CD14-positive monocyte (primary cell): ENCODE data around the gene IFT20. TPM values are rescaled to one million over a fixed set of nuclear protein-coding genes. Genes with fewer than 3 reads are reported as not detected.
A peak's percentile ranks its signal among the peaks of the same experiment; 100 is the strongest.

Source experiments
- DNase-seq, 3 donors: peaks; one replicate each; pipeline ENCODE4 v3.0.0-alpha.2; 2011 to 2022
- H2AFZ ChIP-seq: 2 replicates; pipeline ENCODE4 v1.6.0; 2012; ENCODE audit warnings: mild to moderate bottlenecking, low read depth, low read length, inconsistent platforms; ENCODE audit not compliant: insufficient read depth, poor library complexity, severe bottlenecking
- H3K27ac ChIP-seq, 2 donors: 1 replicate in 1 of 2; 2 replicates in 1 of 2; pipeline ENCODE4 v1.5.1; 2012 to 2013; ENCODE audit warnings: low read length in 2 of 2, control low read depth in 1 of 2, inconsistent platforms in 1 of 2, low read depth in 1 of 2, mild to moderate bottlenecking in 1 of 2
- H3K27me3 ChIP-seq, 2 donors: one replicate each; pipeline versions ENCODE4 v1.6.0 to v1.6.1; 2011 to 2013; ENCODE audit warnings: low read length in 2 of 2; ENCODE audit not compliant: control insufficient read depth in 2 of 2, insufficient read depth in 2 of 2
- H3K36me3 ChIP-seq, 2 donors: replicated peaks in 1 of 2; 1 replicate in 1 of 2; 2 replicates in 1 of 2; pipeline versions ENCODE4 v1.5.1 to v1.6.1; 2012 to 2013; ENCODE audit warnings: low read length in 2 of 2, control low read depth in 1 of 2, inconsistent platforms in 1 of 2, mild to moderate bottlenecking in 1 of 2; ENCODE audit not compliant: insufficient read depth in 2 of 2, control insufficient read depth in 1 of 2
- H3K4me1 ChIP-seq, 2 donors: 1 replicate in 1 of 2; 2 replicates in 1 of 2; pipeline versions ENCODE4 v1.5.1 to v1.6.1; 2012 to 2013; ENCODE audit warnings: low read length in 2 of 2, control low read depth in 1 of 2, inconsistent platforms in 1 of 2, mild to moderate bottlenecking in 1 of 2, moderate library complexity in 1 of 2; ENCODE audit not compliant: insufficient read depth in 2 of 2, control insufficient read depth in 1 of 2
- H3K4me2 ChIP-seq: replicated peaks from 2 replicates; pipeline ENCODE3; 2012; ENCODE audit warnings: low read length, moderate library complexity, mild to moderate bottlenecking; ENCODE audit not compliant: poor library complexity, severe bottlenecking; ENCODE audit errors: extremely low read depth
- H3K4me3 ChIP-seq, 3 experiments: fragments of 200-600 bp in 1 of 3; sonication (generic) in 1 of 3; replicated peaks in 1 of 3; 1 replicate in 2 of 3; 2 replicates in 1 of 3; pipeline ENCODE4 v1.5.1; 2011 to 2013; ENCODE audit warnings: low read length in 3 of 3, mild to moderate bottlenecking in 3 of 3, control low read depth in 2 of 3, low read depth in 2 of 3, inconsistent platforms in 1 of 3, moderate library complexity in 1 of 3
- H3K79me2 ChIP-seq: 2 replicates; pipeline ENCODE4 v1.6.0; 2012; ENCODE audit warnings: mild to moderate bottlenecking, control low read depth, inconsistent platforms, low read length, moderate library complexity; ENCODE audit not compliant: insufficient read depth
- H3K9ac ChIP-seq: 2 replicates; pipeline ENCODE4 v1.6.0; 2017; ENCODE audit warnings: low read length, mild to moderate bottlenecking; ENCODE audit not compliant: insufficient read depth, poor library complexity, severe bottlenecking
- H3K9me3 ChIP-seq, 2 donors: replicated peaks in 1 of 2; 1 replicate in 1 of 2; 2 replicates in 1 of 2; pipeline versions ENCODE4 v1.5.1 to v1.6.1; 2012 to 2013; ENCODE audit warnings: low read length in 2 of 2, control low read depth in 1 of 2; ENCODE audit not compliant: control insufficient read depth in 1 of 2, insufficient read depth in 1 of 2
- H4K20me1 ChIP-seq: 2 replicates; pipeline ENCODE4 v1.6.0; 2012; ENCODE audit warnings: mild to moderate bottlenecking, low read length, control low read depth, moderate library complexity; ENCODE audit not compliant: insufficient read depth
- H3K27ac Mint-ChIP-seq, 7 donors: one replicate each; pipeline ENCODE4 v1.8.0; 2020; ENCODE audit warnings: mild to moderate bottlenecking in 7 of 7, mixed read lengths in 7 of 7, moderate library complexity in 6 of 7, inconsistent platforms in 2 of 7
- H3K27me3 Mint-ChIP-seq, 3 donors: one replicate each; pipeline ENCODE4 v1.8.0; 2021 to 2022; ENCODE audit warnings: low read depth in 3 of 3, mild to moderate bottlenecking in 3 of 3, mixed read lengths in 3 of 3, moderate library complexity in 3 of 3, inconsistent platforms in 1 of 3
- H3K36me3 Mint-ChIP-seq, 2 donors: one replicate each; pipeline ENCODE4 v1.8.0; 2020; ENCODE audit warnings: mixed read lengths in 2 of 2, inconsistent platforms in 1 of 2, mild to moderate bottlenecking in 1 of 2
- H3K4me1 Mint-ChIP-seq: one replicate; pipeline ENCODE4 v1.8.0; 2020; ENCODE audit warnings: mild to moderate bottlenecking, mixed read lengths
- H3K4me3 Mint-ChIP-seq, 2 donors: one replicate each; pipeline ENCODE4 v1.8.0; 2020; ENCODE audit warnings: mild to moderate bottlenecking in 2 of 2, mixed read lengths in 2 of 2, moderate library complexity in 1 of 2
- H3K9me3 Mint-ChIP-seq, 7 donors: one replicate each; pipeline ENCODE4 v1.8.0; 2020 to 2022; ENCODE audit warnings: mixed read lengths in 7 of 7, mild to moderate bottlenecking in 6 of 7, moderate library complexity in 6 of 7, inconsistent platforms in 2 of 7
- WGBS: methylation state at CpG from one replicate; pipeline ENCODE4 v1.1.5; 2013; ENCODE audit warnings: missing lambda C conversion rate; ENCODE audit not compliant: insufficient coverage; 5-methylcytosine and 5-hydroxymethylcytosine counted together
- intact Hi-C, 2 donors: fragments of 100-400 bp; cut with micrococcal nuclease; formaldehyde crosslinking; loops; one replicate each; pipeline versions ENCODE4 v1.15.0 to v1.15.1; 2023
- polyA plus RNA-seq, 3 donors: library from polyadenylated mRNA; depleted of rRNA in 1 of 3; unstranded in 2 of 3; stranded (reverse) in 1 of 3; fragments of 300-500 nt in 2 of 3; fragments of >200 nt in 1 of 3; fragmentation: Illumina TruSeq in 2 of 3; gene quantifications; 1 replicate in 2 of 3; 2 replicates in 1 of 3; pipeline ENCODE4 v1.2.3, GENCODE V29; 2012 to 2021
- TF ChIP-seq, protein P1 (sequence below): fragments of 200-600 bp; IDR thresholded peaks from one replicate; pipeline ENCODE4 v1.8.0; 2022; ENCODE audit warnings: antibody characterized with exemption, mild to moderate bottlenecking

Gene IFT20
- polyA plus RNA-seq, 3 donors = 61.1 to 79.1 (median 75.4) TPM

DNA sequence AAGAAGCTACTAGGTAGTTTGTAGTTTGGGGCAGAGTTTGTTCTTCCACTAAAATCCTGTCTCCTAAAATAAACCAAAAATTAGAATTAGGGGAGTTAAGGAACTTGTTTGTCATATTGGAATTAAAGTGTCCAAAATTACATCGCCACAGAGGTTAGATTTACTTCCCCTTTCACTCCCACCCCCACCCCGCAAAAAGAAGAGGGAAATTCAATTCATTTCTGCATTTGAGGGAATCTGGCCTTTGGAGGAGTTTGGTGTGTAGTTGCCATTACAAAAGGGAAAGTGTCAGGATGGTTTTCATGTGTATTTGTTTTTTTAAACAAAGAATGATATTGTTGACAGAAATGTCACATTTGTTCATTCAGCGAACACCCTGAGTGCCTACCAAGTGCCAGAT, 10.5 kb downstream of the IFT20 start:
- Mint-ChIP-seq H3K4me3 (peak overlapping the region in 1 of 2 donors; percentile 11), H3K36me3 (peaks cover 29 to 39% of the 10 kb centered on the region in 2 donors), H3K9me3 (no peaks in the 10 kb centered on the region), H3K27ac (peak overlapping the region in 4 of 7 donors; percentile 41 to 78 (median 59)), H3K4me1 (peaks cover 24% of the 10 kb centered on the region), H3K27me3 (no peaks in the 10 kb centered on the region)
- peak in 1 of 3 donors; percentile 38 for DNase-seq
- H4K20me1 ChIP-seq = no peaks in the 10 kb centered on the region
- 100% methylated on average over 1 of the region's 3 CpGs for WGBS
- H3K9ac ChIP-seq = no peak overlapping the region
- H3K9me3 ChIP-seq = no peaks in the 10 kb centered on the region
- no peak overlapping the region for H2AFZ ChIP-seq
- peaks cover 19 to 24% of the 10 kb centered on the region in 2 donors for H3K4me1 ChIP-seq
- peak overlapping the region in 1 of 2 donors; percentile 36 for H3K27ac ChIP-seq
- intact Hi-C loops = loop anchor here in 1 of 2 donors (5.0 kb wide), 1 partner anchor 33 kb away; the partner anchor contains the start of gene POLDIP2
- peak overlapping the region; percentile 24 for H3K4me2 ChIP-seq
- H3K4me3 ChIP-seq = no peak overlapping the region
- TF ChIP-seq, protein P1, sequence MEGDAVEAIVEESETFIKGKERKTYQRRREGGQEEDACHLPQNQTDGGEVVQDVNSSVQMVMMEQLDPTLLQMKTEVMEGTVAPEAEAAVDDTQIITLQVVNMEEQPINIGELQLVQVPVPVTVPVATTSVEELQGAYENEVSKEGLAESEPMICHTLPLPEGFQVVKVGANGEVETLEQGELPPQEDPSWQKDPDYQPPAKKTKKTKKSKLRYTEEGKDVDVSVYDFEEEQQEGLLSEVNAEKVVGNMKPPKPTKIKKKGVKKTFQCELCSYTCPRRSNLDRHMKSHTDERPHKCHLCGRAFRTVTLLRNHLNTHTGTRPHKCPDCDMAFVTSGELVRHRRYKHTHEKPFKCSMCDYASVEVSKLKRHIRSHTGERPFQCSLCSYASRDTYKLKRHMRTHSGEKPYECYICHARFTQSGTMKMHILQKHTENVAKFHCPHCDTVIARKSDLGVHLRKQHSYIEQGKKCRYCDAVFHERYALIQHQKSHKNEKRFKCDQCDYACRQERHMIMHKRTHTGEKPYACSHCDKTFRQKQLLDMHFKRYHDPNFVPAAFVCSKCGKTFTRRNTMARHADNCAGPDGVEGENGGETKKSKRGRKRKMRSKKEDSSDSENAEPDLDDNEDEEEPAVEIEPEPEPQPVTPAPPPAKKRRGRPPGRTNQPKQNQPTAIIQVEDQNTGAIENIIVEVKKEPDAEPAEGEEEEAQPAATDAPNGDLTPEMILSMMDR = no peak
- peaks cover 24 to 40% of the 10 kb centered on the region in 2 donors for H3K36me3 ChIP-seq
- H3K79me2 ChIP-seq = peaks cover 26% of the 10 kb centered on the region
- H3K27me3 ChIP-seq = no peaks in the 10 kb centered on the region

DNA sequence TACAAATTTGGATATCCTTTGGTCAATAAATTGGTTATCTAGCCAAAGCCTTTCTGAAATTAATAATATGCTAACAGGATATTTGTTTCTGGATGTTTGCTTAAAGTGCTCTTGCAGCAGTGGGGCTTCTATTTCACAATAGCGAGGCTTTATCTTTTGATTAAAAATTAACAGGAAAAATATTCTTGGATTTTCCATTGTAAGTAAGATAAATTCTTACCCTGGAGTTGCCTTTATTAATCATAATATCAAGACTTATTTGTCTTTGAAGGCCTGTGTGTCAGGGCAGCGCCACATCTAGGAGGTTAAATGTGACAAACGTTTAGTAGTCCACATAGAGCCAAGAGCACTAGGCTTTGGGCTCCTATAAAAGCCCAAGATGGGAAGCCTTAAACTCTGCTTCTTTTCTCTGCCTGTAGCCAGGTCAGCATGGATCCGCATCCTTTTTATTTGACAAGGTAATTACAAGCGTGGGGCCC, 11.0 kb downstream of the IFT20 start:
- H4K20me1 ChIP-seq = no peaks in the 10 kb centered on the region
- H2AFZ ChIP-seq = no peak overlapping the region
- H3K27ac ChIP-seq = peak overlapping the region in 1 of 2 donors; percentile 36
- peak overlapping the region in 4 of 7 donors; percentile 41 to 78 (median 59) for H3K27ac Mint-ChIP-seq
- peaks cover 24 to 29% of the 10 kb centered on the region in 2 donors for H3K4me1 ChIP-seq
- intact Hi-C loops = loop anchor here in 1 of 2 donors (5.0 kb wide), 1 partner anchor 33 kb away; the partner anchor contains the start of gene POLDIP2
- peaks cover 29 to 35% of the 10 kb centered on the region in 2 donors for H3K36me3 Mint-ChIP-seq
- DNase-seq = no peak
- H3K9ac ChIP-seq = no peak overlapping the region
- no peaks in the 10 kb centered on the region for H3K9me3 ChIP-seq
- TF ChIP-seq, protein P1 = no peak
- peaks cover 28% of the 10 kb centered on the region for H3K4me1 Mint-ChIP-seq
- H3K9me3 Mint-ChIP-seq = no peaks in the 10 kb centered on the region
- H3K27me3 Mint-ChIP-seq = no peaks in the 10 kb centered on the region
- WGBS = 68% methylated on average over 2 of the region's 5 CpGs
- H3K36me3 ChIP-seq = peaks cover 21 to 35% of the 10 kb centered on the region in 2 donors
- H3K79me2 ChIP-seq = peaks cover 30% of the 10 kb centered on the region
- no peak overlapping the region for H3K4me3 Mint-ChIP-seq
- no peak overlapping the region for H3K4me3 ChIP-seq
- no peaks in the 10 kb centered on the region for H3K27me3 ChIP-seq
- H3K4me2 ChIP-seq = peak overlapping the region; percentile 24
